ENCODE data around the gene INAFM1.
"Not testable (repeated sequence)": the region's sequence is repeated elsewhere in the genome, so short reads cannot be mapped to it uniquely, and the experiment has no call there.

The INAFM1 gene

DNA sequence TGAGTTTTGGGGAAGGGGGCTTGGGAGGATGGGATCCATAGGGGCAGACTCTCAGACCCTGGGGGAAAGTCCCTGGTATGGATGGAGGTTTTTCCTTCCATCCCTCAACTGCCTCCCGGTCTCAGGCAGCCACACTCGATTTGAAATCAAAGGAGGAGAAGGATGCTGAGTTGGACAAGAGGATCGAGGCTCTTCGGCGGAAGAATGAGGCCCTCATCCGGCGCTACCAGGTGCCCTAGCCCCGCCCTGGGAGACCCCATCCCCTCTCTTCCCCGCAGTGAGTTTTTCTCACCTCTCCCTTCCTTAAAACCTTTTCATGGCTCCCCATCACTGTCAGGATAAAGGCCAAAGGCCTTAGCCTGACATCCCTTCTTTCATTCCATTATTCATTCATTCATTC is 16.3 kb upstream of the INAFM1 start:
- H3K4me3 ChIP-seq (ENCODE audit: low read length): no peak overlapping the region

DNA sequence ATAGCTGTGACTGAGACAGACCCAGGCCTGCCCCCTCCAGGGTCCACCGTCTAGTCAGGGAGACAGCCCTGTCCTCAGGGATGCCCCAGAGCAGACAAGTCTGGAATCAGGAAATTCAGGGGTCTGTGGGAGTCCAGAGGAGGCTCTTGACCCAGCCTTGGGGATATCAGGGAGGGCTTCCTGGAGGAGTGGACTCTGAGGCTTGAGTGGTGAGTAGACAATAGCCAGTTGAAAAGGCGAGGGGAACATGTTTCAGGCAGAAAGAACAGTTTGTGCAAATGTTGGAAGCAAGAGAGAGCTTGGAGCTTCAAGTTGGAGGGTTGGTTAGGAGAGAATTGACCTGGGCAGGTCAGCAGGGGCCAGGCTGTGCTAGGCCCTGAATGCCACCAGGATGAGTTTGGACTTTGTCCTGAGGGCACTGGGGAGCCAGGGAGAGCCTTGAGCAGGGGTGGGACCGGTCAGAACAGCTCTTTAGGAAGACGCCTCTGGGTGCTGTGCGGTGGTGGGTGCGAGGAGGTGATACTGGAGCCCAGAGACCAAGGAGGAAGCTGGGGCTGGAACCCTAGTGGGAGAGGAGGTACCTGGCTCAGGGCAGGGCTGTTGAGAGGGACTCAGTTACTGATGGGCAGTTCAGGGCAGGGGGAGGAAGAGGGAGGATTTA is 15.7 kb upstream of the INAFM1 start:
- H3K9me3 ChIP-seq (ENCODE audit: control insufficient read depth, insufficient read depth, low read length): no peaks in the 10 kb centered on the region
- peaks cover 20% of the 10 kb centered on the region for H3K36me3 ChIP-seq (ENCODE audit: control insufficient read depth, insufficient read depth, low read length)
- H3K4me3 ChIP-seq (ENCODE audit: low read length): no peak overlapping the region
- no peak for DNase-seq (ENCODE audit: low read depth, low spot score)
- H3K4me1 ChIP-seq (ENCODE audit: control insufficient read depth, insufficient read depth, low read length): no peaks in the 10 kb centered on the region
- no peaks in the 10 kb centered on the region for H3K27me3 ChIP-seq (ENCODE audit: control insufficient read depth, insufficient read depth, low read length)
- no CpG with 5 or more reads among the region's 6 CpGs for WGBS (ENCODE audit: insufficient coverage, insufficient read length)
- no peak overlapping the region for H3K27ac ChIP-seq (ENCODE audit: low read length)

More for the DNA sequence above, 16.3 kb upstream of the INAFM1 start:
- no peaks in the 10 kb centered on the region for H3K27me3 ChIP-seq (ENCODE audit: control insufficient read depth, insufficient read depth, low read length)
- DNase-seq (ENCODE audit: low read depth, low spot score): no peak
- no peaks in the 10 kb centered on the region for H3K4me1 ChIP-seq (ENCODE audit: control insufficient read depth, insufficient read depth, low read length)
- H3K27ac ChIP-seq (ENCODE audit: low read length): no peak overlapping the region
- H3K9me3 ChIP-seq (ENCODE audit: control insufficient read depth, insufficient read depth, low read length): no peaks in the 10 kb centered on the region
- H3K36me3 ChIP-seq (ENCODE audit: control insufficient read depth, insufficient read depth, low read length): peaks cover 20% of the 10 kb centered on the region
- WGBS (ENCODE audit: insufficient coverage, insufficient read length): no CpG with 5 or more reads among the region's 9 CpGs

- H3K36me3 ChIP-seq (ENCODE audit: control insufficient read depth, insufficient read depth, low read length): peaks cover 27% of the 10 kb centered on the region
- no CpG with 5 or more reads among the region's 17 CpGs for WGBS (ENCODE audit: insufficient coverage, insufficient read length)
Observed at GRCh38 chr19:47260476-47260875, 14.2 kb upstream of the INAFM1 start.

DNA sequence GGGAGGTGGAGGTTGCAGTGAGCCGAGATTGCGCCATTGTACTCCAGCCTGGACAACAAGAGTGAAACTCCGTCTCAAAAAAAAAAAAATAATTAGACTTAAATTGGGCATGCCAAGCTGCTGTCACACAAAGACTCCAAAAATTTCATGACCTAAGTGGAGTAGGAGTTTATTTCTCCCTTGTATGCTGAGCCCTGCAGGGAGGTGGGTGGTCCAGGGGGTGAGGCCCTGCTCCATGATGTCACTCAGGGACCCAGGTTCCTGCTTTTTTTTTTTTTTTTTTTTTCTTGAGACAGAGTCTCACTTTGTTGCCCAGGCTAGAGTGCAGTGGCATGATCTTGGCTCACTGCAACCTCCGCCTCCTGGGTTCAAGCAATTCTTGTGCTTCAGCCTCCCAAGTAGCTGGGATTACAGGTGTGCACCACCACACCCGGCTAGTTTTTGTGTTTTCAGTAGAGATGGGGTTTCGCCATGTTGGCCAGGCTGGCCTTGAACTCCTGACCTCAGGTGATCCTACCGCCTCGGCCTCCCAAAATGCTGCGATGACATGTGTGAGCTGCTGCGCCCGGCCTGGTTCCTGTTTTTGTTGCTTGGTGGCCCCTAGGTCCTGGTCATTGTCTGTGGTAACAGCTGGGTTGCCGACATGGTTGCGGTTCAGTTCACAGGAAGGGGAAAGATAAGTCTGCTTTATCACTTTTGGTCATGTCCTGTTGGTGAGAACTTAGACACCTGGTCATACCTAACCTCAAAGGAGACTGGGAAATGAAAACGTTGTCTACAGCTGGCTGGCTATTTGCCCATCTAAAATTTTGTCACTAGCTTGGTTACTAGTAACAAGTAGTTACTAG is 12.5 kb upstream of the INAFM1 start:
- H3K27ac ChIP-seq (ENCODE audit: low read length): not testable (repeated sequence)

More at GRCh38 chr19:47260476-47260875, 14.2 kb upstream of the INAFM1 start:
- no peak overlapping the region for H3K27ac ChIP-seq (ENCODE audit: low read length)
- no peak overlapping the region for H3K4me3 ChIP-seq (ENCODE audit: low read length)
- H3K4me1 ChIP-seq (ENCODE audit: control insufficient read depth, insufficient read depth, low read length): no peaks in the 10 kb centered on the region
- H3K27me3 ChIP-seq (ENCODE audit: control insufficient read depth, insufficient read depth, low read length): no peaks in the 10 kb centered on the region
- H3K9me3 ChIP-seq (ENCODE audit: control insufficient read depth, insufficient read depth, low read length): no peaks in the 10 kb centered on the region
- no peak for DNase-seq (ENCODE audit: low read depth, low spot score)

DNA sequence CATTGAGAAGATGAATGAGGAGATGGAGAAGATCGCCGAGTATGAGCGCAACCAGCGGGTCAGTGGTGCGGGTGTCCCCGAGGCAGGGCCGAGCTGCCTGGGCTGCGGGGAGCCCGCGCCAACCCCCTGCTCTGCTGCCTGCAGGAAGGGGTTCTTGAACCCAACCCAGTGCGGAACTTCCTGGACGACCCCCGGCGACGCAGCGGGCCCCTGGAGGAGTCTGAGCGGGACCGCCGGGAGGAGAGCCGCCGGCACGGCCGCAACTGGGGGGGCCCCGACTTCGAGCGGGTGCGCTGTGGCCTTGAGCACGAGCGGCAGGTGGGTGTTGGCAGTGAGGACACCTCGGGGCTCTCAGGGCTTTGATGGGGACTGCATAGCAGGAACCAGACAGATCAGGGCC is 10.1 kb upstream of the INAFM1 start:
- DNase-seq (ENCODE audit: low read depth, low spot score): no peak
- Histone ChIP-seq H3K4me1 (ENCODE audit: control insufficient read depth, insufficient read depth, low read length) (no peaks in the 10 kb centered on the region), H3K36me3 (ENCODE audit: control insufficient read depth, insufficient read depth, low read length) (peaks cover 36% of the 10 kb centered on the region), H3K4me3 (ENCODE audit: low read length) (no peak overlapping the region), H3K9me3 (ENCODE audit: control insufficient read depth, insufficient read depth, low read length) (no peaks in the 10 kb centered on the region), H3K27ac (ENCODE audit: low read length) (no peak overlapping the region), H3K27me3 (ENCODE audit: control insufficient read depth, insufficient read depth, low read length) (no peaks in the 10 kb centered on the region)
- whole genome bisulfite sequencing (ENCODE audit: insufficient coverage, insufficient read length): no CpG with 5 or more reads among the region's 30 CpGs

More for the DNA sequence above, 12.5 kb upstream of the INAFM1 start:
- H3K27me3 ChIP-seq (ENCODE audit: control insufficient read depth, insufficient read depth, low read length); H3K4me3 ChIP-seq (ENCODE audit: low read length); H3K9me3 ChIP-seq (ENCODE audit: control insufficient read depth, insufficient read depth, low read length); DNase-seq (ENCODE audit: low read depth, low spot score); H3K4me1 ChIP-seq (ENCODE audit: control insufficient read depth, insufficient read depth, low read length): not testable (repeated sequence)
- peaks cover 33% of the 10 kb centered on the region for H3K36me3 ChIP-seq (ENCODE audit: control insufficient read depth, insufficient read depth, low read length)
- no CpG with 5 or more reads among the region's 14 CpGs for WGBS (ENCODE audit: insufficient coverage, insufficient read length)

DNA sequence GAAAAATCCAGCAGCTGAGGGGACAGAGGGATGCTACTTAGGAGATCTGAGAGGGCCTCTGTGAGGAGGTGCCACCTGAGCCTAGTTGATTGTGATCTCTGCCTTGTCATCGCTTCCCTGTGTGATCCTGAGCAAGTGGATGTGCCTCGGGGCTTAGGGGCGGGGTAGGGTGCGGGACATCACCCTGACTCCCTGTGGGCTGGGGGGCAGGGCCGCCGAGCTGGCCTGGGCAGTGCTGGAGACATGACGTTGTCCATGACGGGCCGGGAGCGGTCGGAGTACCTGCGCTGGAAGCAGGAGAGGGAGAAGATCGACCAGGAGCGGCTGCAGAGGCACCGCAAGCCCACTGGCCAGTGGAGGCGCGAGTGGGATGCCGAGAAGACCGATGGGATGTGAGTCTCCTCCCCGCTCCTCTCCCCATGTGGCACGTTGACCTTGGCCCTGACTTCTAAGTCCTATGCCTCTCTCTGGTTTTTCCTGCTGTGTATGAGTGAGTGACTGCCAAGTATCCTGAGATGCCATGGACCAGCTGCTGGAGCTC is 8.2 kb upstream of the INAFM1 start:
- no CpG with 5 or more reads among the region's 21 CpGs for WGBS (ENCODE audit: insufficient coverage, insufficient read length)
- Histone ChIP-seq H3K27me3 (ENCODE audit: control insufficient read depth, insufficient read depth, low read length) (no peaks in the 10 kb centered on the region), H3K9me3 (ENCODE audit: control insufficient read depth, insufficient read depth, low read length) (no peaks in the 10 kb centered on the region), H3K4me1 (ENCODE audit: control insufficient read depth, insufficient read depth, low read length) (no peaks in the 10 kb centered on the region), H3K4me3 (ENCODE audit: low read length) (no peak overlapping the region), H3K27ac (ENCODE audit: low read length) (no peak overlapping the region), H3K36me3 (ENCODE audit: control insufficient read depth, insufficient read depth, low read length) (peaks cover 25% of the 10 kb centered on the region)
- DNase-seq (ENCODE audit: low read depth, low spot score): no peak

- peaks cover 25% of the 10 kb centered on the region for H3K36me3 ChIP-seq (ENCODE audit: control insufficient read depth, insufficient read depth, low read length)
- H3K4me3 ChIP-seq (ENCODE audit: low read length): no peak overlapping the region
- no peaks in the 10 kb centered on the region for H3K27me3 ChIP-seq (ENCODE audit: control insufficient read depth, insufficient read depth, low read length)
- no peaks in the 10 kb centered on the region for H3K9me3 ChIP-seq (ENCODE audit: control insufficient read depth, insufficient read depth, low read length)
- no CpG with 5 or more reads among the region's 14 CpGs for WGBS (ENCODE audit: insufficient coverage, insufficient read length)
- 0 out of 2 replicates have a peak, but pooled peaks cover 1% of the 10 kb centered on the region for H3K4me1 ChIP-seq (ENCODE audit: control insufficient read depth, insufficient read depth, low read length)
- no peak for DNase-seq (ENCODE audit: low read depth, low spot score)
- H3K27ac ChIP-seq (ENCODE audit: low read length): no peak overlapping the region
Observed at GRCh38 chr19:47267350-47267759, 7.3 kb upstream of the INAFM1 start.

DNA sequence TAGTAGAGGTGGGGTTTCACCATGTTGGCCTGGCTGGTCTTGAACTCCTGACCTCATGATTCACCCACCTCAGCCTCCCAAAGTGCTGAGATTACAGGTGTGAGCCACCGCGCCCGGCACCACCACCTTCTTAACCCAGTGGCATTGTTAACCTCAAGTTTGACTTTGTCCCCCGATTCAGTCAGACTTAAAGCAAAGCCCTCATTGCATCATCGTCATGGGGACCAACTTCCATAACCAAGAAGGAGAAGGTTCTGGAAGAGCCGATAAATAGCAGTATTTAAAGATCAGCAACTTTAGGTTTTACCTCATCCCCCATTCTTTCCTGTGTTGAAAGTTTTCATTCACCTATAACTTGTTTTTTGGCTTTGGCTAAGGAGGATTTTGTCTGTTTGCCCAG is 6.7 kb upstream of the INAFM1 start:
- Histone ChIP-seq H3K4me1 (ENCODE audit: control insufficient read depth, insufficient read depth, low read length) (0 out of 2 replicates have a peak, but pooled peaks cover 1% of the 10 kb centered on the region), H3K9me3 (ENCODE audit: control insufficient read depth, insufficient read depth, low read length) (no peaks in the 10 kb centered on the region), H3K36me3 (ENCODE audit: control insufficient read depth, insufficient read depth, low read length) (peaks cover 24% of the 10 kb centered on the region), H3K4me3 (ENCODE audit: low read length) (no peak overlapping the region), H3K27me3 (ENCODE audit: control insufficient read depth, insufficient read depth, low read length) (no peaks in the 10 kb centered on the region), H3K27ac (ENCODE audit: low read length) (no peak overlapping the region)
- WGBS (ENCODE audit: insufficient coverage, insufficient read length): no CpG with 5 or more reads among the region's 6 CpGs
- no peak for DNase-seq (ENCODE audit: low read depth, low spot score)

- no peak for DNase-seq (ENCODE audit: low read depth, low spot score)
- WGBS (ENCODE audit: insufficient coverage, insufficient read length): no CpG with 5 or more reads among the region's 7 CpGs
- Histone ChIP-seq H3K27me3 (ENCODE audit: control insufficient read depth, insufficient read depth, low read length) (no peaks in the 10 kb centered on the region), H3K36me3 (ENCODE audit: control insufficient read depth, insufficient read depth, low read length) (peaks cover 18% of the 10 kb centered on the region), H3K4me3 (ENCODE audit: low read length) (no peak overlapping the region), H3K9me3 (ENCODE audit: control insufficient read depth, insufficient read depth, low read length) (no peaks in the 10 kb centered on the region), H3K27ac (ENCODE audit: low read length) (no peak overlapping the region), H3K4me1 (ENCODE audit: control insufficient read depth, insufficient read depth, low read length) (0 out of 2 replicates have a peak, but pooled peaks cover 1% of the 10 kb centered on the region)
Observed at GRCh38 chr19:47269596-47269995, 5.1 kb upstream of the INAFM1 start.

DNA sequence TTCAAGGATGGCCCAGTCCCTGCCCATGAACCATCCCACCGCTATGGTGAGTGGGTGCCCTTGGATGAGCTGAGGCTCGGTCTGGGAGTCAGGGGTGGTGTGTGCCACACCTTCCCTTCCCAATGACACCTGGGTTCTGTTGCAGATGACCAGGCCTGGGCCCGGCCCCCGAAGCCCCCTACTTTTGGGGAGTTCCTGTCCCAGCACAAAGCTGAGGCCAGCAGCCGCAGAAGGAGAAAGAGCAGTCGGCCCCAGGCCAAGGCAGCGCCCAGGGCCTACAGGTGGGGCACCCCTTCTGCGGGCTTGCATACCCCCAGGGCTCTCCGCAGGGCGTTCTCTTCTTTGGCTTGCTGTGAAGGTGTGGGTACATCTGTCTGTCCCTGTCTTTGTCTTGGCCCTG is 4.3 kb upstream of the INAFM1 start:
- H3K4me3 ChIP-seq (ENCODE audit: low read length): no peak overlapping the region
- H3K36me3 ChIP-seq (ENCODE audit: control insufficient read depth, insufficient read depth, low read length): peaks cover 15% of the 10 kb centered on the region
- no peak overlapping the region for H3K27ac ChIP-seq (ENCODE audit: low read length)
- 0 out of 2 replicates have a peak, but pooled peaks cover 1% of the 10 kb centered on the region for H3K4me1 ChIP-seq (ENCODE audit: control insufficient read depth, insufficient read depth, low read length)
- no CpG with 5 or more reads among the region's 10 CpGs for WGBS (ENCODE audit: insufficient coverage, insufficient read length)
- H3K9me3 ChIP-seq (ENCODE audit: control insufficient read depth, insufficient read depth, low read length): no peaks in the 10 kb centered on the region
- H3K27me3 ChIP-seq (ENCODE audit: control insufficient read depth, insufficient read depth, low read length): no peaks in the 10 kb centered on the region
- DNase-seq (ENCODE audit: low read depth, low spot score): no peak

Measured in iPS DF 6.9 (cell line).